Right renal pelvis (tissue), 4 donors: Measurements from ENCODE around the gene POLD3. TPM values are rescaled to one million over a fixed set of nuclear protein-coding genes. Genes with fewer than 3 reads are reported as not detected.
"Not testable (repeated sequence)": the region's sequence is repeated elsewhere in the genome, so short reads cannot be mapped to it uniquely, and the experiment has no call there.

Experiments used
- DNase-seq, 4 donors: peaks; one replicate each; pipeline ENCODE4 v3.0.0-alpha.2; 2013; ENCODE audit warnings: low read depth in 4 of 4, low spot score in 3 of 4, missing footprints in 1 of 4
- polyA plus RNA-seq, 4 donors: library from polyadenylated mRNA; unstranded; fragments of 120-200 nt; gene quantifications; one replicate each; pipeline ENCODE4 v1.2.1, GENCODE V29; 2013; ENCODE audit not compliant: insufficient read length in 4 of 4

POLD3 gene
- polyA plus RNA-seq, 4 donors, result 29.2 to 37.5 (median 34.2) TPM

GRCh38 chr11:74633406-74634393 lies 41.3 kb downstream of the POLD3 start:
- DNase-seq, result no peak

GRCh38 chr11:74634537-74634936 lies 42.2 kb downstream of the POLD3 start:
- no peak for DNase-seq

DNA sequence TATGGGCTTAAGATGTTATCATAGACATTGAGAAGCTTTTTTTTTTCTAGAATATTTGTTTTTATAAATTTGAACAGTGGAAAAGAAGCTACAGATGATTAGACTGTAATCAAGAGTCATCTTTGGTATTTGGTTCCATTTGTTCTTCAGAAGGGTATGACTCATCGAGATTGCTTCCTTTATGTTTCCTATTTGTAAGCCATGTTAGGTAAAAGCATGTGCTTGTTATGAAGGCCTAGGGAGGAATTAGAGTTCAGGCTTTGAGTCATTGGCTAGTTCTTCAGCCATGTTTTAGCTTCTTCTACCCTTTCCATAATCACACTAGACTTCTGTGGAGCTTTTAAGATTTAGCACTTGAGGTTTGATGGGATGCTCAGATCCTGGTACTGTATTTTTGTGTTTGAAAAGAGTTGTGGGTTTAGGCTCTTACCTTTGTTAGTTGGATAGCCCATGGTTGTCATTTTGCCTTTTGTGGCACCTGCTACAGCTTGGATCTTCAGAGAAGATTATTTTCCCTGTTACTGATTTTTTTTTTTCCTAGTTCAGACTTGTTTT lies 44.3 kb downstream of the POLD3 start:
- DNase-seq, result no peak

GRCh38 chr11:74637700-74638099 lies 45.3 kb downstream of the POLD3 start:
- no peak for DNase-seq

- DNase-seq, result no peak
These were observed 46.5 kb downstream of the POLD3 start for GRCh38 chr11:74638869-74639268.

- DNase-seq, result no peak
These were observed 47.2 kb downstream of the POLD3 start for GRCh38 chr11:74639533-74639932.

DNA sequence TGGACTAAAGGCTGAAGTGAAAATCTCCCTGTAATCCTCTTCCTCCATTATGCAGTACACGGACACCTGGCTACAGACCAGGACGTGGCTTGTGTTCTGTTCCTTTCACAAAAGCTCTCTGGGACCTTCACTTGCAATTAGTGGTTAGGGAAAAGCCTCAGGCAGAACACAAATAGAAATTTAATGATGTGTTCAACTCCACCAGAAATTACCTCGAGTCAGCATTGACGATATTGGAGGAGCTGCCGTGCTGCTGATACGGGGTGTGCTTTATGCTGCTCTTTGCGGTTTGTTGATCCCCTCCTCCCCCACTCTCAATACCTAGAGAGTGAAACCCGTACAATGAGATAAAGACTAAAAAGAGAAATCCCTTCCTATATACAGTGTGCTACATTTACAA lies 48.9 kb downstream of the POLD3 start:
- no peak for DNase-seq

- no peak for DNase-seq
These were observed 49.5 kb downstream of the POLD3 start for GRCh38 chr11:74641905-74642304.

DNA sequence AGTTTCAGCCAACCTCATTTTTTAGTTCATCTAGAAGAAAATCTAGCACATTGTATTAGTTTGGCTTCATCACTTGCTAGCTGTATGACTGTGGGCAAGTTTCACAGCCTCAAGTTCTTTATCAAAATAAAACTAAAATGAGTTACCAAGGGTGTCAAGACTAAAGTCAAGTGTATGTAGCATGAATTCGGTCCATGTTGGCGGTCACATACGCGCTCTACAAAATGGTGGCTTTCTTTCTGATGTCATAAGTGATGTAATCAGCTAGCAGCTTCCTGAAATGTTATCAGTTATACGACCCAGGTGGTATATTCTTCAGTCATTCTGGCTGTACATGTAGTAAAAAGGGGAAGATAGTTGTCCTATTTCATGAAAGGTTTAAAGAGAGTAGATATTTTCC lies 50.5 kb downstream of the POLD3 start:
- no peak for DNase-seq

GRCh38 chr11:74644081-74644480 lies 51.7 kb downstream of the POLD3 start:
- DNase-seq, result no peak

GRCh38 chr11:74646215-74646614 lies 53.8 kb downstream of the POLD3 start:
- DNase-seq, result no peak

GRCh38 chr11:74646954-74647353 lies 54.6 kb downstream of the POLD3 start:
- DNase-seq, result no peak

DNA sequence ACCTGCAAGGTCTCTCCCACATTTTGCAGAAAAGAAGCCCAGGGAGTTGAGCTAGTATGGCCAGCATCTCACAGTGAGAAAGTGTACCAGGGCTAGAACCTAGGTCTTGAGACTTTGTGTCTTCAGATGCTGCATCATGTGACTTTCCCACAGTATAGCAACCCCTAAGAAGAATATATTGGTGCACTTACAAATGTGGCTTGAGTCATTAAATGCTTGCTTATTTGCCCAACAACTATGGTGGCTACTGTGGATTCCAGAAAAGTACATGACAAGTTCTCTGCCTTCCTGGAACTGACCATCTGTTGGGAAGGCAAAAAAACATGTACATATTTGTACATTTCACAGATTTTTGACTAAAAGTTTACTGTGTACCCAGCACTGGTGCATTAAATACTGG lies 55.0 kb downstream of the POLD3 start:
- DNase-seq, result no peak

GRCh38 chr11:74647831-74648230 lies 55.4 kb downstream of the POLD3 start:
- DNase-seq, result no peak

GRCh38 chr11:74648894-74649293 lies 56.5 kb downstream of the POLD3 start:
- DNase-seq, result no peak

- DNase-seq, result no peak
These were observed 58.1 kb downstream of the POLD3 start for GRCh38 chr11:74650498-74650897.

GRCh38 chr11:74654976-74655375 lies 62.6 kb downstream of the POLD3 start:
- DNase-seq, result no peak

- DNase-seq, result not testable (repeated sequence)
These were observed 66.7 kb downstream of the POLD3 start for GRCh38 chr11:74659124-74659523.

GRCh38 chr11:74662487-74663103 lies 70.2 kb downstream of the POLD3 start:
- DNase-seq, result no peak

DNA sequence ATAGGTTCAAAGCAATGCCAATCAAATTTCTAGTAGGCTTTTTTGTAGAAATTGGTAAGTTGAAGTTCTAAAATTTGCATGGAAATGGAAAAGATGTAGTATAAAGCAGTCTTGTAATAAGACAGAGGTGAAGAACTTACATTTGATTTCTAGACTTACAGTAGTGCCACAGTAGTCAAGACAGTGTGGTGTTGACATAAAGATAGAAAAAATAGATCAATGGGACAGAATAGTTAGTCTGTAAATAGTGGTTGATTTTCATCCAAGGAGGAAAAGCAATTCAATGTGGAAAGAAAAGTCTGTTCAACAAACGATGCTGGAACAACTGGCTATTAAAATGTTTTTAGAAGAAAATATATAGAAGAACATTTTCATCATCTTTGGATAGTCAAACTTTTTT lies 70.9 kb downstream of the POLD3 start:
- DNase-seq, result no peak
